ENCODE measurements around the gene CLK3.

Gene CLK3

GRCh38 chr15:74618841-74619596, 3.4 kb downstream of the CLK3 start:
- no peak overlapping the region for H3K4me3 ChIP-seq (ENCODE audit: low read depth, low read length)
- DNase-seq (ENCODE audit: low read depth, low spot score), result no peak
- in situ Hi-C loops (cut with HindIII; ENCODE audit: low sequenced_read_pairs), result no loop called here
- no peak for TF ChIP-seq CTCF (IDR thresholded peaks at IDR 0.05; ENCODE audit: low read depth, low read length)

- H3K4me3 ChIP-seq (ENCODE audit: low read depth, low read length), result no peak overlapping the region
- DNase-seq (ENCODE audit: low read depth, low spot score), result no peak
- in situ Hi-C loops (cut with HindIII; ENCODE audit: low sequenced_read_pairs), result no loop called here
- TF ChIP-seq CTCF (IDR thresholded peaks at IDR 0.05; ENCODE audit: low read depth, low read length), result no peak
Observed at GRCh38 chr15:74619916-74620635, 4.4 kb downstream of the CLK3 start.

- H3K4me3 ChIP-seq (ENCODE audit: low read depth, low read length), result no peak overlapping the region
- in situ Hi-C loops (cut with HindIII; ENCODE audit: low sequenced_read_pairs), result no loop called here
- peak; percentile 64 for DNase-seq (ENCODE audit: low read depth, low spot score)
- TF ChIP-seq CTCF (IDR thresholded peaks at IDR 0.05; ENCODE audit: low read depth, low read length), result peak; percentile 99
Observed at GRCh38 chr15:74620636-74621545, 5.3 kb downstream of the CLK3 start.

GRCh38 chr15:74621546-74621920, 5.9 kb downstream of the CLK3 start:
- in situ Hi-C loops (cut with HindIII; ENCODE audit: low sequenced_read_pairs), result no loop called here
- TF ChIP-seq CTCF (IDR thresholded peaks at IDR 0.05; ENCODE audit: low read depth, low read length), result no peak
- no peak overlapping the region for H3K4me3 ChIP-seq (ENCODE audit: low read depth, low read length)
- no peak for DNase-seq (ENCODE audit: low read depth, low spot score)

GRCh38 chr15:74621936-74622335, 6.3 kb downstream of the CLK3 start:
- TF ChIP-seq CTCF (IDR thresholded peaks at IDR 0.05; ENCODE audit: low read depth, low read length), result no peak
- no peak overlapping the region for H3K4me3 ChIP-seq (ENCODE audit: low read depth, low read length)
- in situ Hi-C loops (cut with HindIII; ENCODE audit: low sequenced_read_pairs), result no loop called here
- DNase-seq (ENCODE audit: low read depth, low spot score), result no peak

GRCh38 chr15:74622758-74623157, 7.1 kb downstream of the CLK3 start:
- in situ Hi-C loops (cut with HindIII; ENCODE audit: low sequenced_read_pairs), result no loop called here
- TF ChIP-seq CTCF (IDR thresholded peaks at IDR 0.05; ENCODE audit: low read depth, low read length), result no peak
- no peak overlapping the region for H3K4me3 ChIP-seq (ENCODE audit: low read depth, low read length)

More at GRCh38 chr15:74622758-74623157, 7.1 kb downstream of the CLK3 start:
- DNase-seq (ENCODE audit: low read depth, low spot score), result no peak

Data from astrocyte of the spinal cord (primary cell).